HG03045 (cell line): ENCODE results near the gene ACKR2.

Experiments
- ATAC-seq: cut with Tn5 transposase; IDR thresholded peaks from one replicate; pipeline ENCODE4 v1.9.1; 2021; ENCODE audit warnings: mild to moderate bottlenecking, moderate library complexity; ENCODE audit not compliant: unreplicated experiment

Gene ACKR2

GRCh38 chr3:42853739-42854302 lies 44.6 kb downstream of the ACKR2 start:
- ATAC-seq, result no peak

DNA sequence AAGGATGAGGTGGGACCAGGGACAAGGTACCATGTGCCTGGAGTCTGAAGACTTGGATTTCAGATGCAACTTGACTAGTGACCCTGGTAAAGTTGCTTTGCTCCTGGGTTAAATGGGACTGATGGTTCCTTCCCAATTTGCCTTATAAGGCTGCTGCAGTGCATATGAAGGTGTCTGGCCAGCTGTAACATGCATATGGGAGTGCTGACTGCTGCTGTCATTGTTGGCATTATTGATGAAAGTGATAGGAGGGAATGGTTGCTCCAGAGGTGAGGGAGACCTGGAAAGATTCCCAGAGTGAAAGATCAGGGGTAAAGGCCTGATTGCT lies 45.9 kb downstream of the ACKR2 start:
- ATAC-seq, result no peak

DNA sequence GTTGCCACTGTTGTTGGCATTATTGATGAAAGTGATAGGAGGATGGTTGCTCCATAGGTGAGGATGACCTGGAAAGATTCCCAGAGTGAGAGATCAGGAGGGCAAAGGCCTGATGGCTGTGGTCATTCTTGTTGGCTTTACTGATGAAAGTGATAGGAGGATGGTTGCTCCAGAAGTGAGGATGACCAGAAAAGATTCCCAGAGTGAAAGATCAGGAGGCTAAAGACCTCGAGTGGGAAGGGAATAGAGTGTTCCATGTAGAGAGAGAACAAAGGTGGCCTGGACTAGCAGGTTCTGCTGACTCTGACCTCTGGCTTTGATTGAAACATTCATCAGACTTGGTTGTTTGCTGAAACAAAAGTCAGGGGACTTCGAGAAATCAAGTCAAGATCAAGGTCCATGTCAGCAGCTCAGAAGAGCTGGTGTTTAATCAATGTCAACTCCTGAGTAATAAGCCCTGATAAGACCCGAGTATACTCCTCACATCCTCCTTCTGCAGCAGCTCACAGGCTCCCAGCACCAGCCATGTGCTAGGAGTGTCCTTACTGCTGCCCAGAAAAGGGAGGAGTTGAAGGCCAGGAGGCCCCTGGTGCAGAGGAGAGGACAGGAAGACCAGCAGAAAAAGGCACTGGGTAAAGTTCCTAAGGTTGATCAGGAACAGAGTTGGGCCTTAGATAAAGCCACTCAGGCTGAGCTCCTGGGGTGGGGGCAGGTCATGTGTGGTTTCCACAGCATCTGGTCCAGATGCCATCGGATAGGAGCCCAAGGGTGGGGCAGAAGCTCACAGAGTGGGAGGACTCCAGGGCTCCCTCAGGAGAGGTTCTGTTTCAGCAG lies 46.5 kb downstream of the ACKR2 start:
- ATAC-seq, result no peak

GRCh38 chr3:42856544-42856943 lies 47.3 kb downstream of the ACKR2 start:
- ATAC-seq, result no peak

DNA sequence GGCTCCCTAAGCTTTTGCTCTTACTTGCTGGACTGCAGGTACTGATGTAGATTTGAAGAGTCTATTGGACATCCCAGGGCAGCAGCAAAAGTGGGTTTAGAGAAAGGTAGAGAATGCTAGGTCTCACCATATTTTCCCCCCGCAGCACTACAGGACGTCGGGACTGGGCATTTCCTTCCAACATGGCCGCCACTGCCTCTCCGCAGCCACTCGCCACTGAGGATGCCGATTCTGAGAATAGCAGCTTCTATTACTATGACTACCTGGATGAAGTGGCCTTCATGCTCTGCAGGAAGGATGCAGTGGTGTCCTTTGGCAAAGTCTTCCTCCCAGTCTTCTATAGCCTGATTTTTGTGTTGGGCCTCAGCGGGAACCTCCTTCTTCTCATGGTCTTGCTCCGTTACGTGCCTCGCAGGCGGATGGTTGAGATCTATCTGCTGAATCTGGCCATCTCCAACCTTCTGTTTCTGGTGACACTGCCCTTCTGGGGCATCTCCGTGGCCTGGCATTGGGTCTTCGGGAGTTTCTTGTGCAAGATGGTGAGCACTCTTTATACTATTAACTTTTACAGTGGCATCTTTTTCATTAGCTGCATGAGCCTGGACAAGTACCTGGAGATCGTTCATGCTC lies 55.2 kb downstream of the ACKR2 start:
- ATAC-seq, result no peak

DNA sequence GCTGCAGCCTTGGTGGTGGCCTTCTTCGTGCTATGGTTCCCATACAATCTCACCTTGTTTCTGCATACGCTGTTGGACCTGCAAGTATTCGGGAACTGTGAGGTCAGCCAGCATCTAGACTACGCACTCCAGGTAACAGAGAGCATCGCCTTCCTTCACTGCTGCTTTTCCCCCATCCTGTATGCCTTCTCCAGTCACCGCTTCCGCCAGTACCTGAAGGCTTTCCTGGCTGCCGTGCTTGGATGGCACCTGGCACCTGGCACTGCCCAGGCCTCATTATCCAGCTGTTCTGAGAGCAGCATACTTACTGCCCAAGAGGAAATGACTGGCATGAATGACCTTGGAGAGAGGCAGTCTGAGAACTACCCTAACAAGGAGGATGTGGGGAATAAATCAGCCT lies 56.0 kb downstream of the ACKR2 start:
- ATAC-seq, result no peak

DNA sequence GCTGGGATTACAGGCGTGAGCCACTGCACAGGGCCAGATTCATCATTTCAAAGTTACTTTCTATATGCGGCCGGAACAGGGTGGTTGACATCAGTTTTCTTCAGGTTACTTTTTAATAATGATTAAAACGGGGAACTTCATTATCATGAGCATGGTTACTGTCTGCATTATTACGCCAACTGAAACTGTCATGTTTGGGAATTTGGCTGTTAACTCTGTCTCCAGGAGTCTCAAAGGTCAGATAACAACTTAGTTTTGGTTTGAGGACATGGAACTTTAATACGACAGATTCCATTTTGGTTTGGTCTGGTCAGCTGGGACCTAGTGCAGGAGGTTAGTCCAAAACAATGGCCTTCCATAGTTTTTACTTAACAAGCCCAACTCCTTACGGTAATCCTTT lies 57.9 kb downstream of the ACKR2 start:
- ATAC-seq, result no peak

- no peak for ATAC-seq
Measured at GRCh38 chr3:42868841-42869240, 59.6 kb downstream of the ACKR2 start.

DNA sequence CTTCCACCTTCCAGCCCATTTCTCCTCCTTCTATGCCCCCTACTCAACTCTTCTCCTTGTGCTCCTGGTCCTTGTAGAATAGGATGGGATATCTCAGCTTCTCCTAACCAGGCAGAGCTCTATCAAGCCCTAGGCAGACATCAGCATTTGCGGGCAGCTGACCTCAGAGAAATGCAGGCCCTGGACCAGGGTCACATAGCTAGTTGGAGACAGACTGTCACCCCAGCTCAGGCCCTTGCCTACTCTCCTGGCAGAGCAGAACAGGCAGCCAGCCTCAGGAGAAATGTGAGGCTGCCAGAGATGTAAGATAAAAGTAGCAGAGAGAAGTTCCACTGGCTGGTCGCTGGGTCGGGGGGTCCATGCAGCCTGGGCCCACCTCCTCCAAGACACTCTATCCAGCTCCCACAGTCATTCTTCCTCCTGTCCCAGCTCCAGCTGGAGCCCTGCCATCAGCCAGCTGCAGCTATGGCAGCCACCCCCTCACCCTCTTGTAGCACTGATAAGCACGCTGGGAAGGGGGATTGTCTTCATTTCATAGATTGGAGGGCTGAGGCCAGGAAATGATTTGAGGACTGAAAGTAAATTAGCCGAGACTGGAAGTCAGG lies 62.4 kb downstream of the ACKR2 start:
- no peak for ATAC-seq

DNA sequence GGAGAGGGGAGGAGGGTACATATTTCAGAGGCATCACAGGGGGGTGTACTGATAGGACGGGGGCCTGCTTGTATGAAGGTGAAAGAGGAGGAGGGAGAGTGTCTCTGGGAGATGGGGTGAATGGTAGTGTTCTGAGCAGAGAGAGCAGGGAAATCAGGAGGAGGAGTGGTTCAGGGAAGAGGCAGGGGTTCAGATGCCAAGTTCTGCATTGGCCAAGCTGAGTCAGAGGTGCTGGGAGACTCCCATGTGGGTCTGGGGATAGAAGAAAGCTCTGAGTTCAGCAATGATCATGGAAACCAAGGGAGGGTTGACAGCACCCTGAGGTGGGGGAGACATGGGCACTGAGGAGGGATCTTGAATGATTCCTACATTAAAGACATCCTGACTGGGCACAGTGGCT lies 63.5 kb downstream of the ACKR2 start:
- no peak for ATAC-seq

DNA sequence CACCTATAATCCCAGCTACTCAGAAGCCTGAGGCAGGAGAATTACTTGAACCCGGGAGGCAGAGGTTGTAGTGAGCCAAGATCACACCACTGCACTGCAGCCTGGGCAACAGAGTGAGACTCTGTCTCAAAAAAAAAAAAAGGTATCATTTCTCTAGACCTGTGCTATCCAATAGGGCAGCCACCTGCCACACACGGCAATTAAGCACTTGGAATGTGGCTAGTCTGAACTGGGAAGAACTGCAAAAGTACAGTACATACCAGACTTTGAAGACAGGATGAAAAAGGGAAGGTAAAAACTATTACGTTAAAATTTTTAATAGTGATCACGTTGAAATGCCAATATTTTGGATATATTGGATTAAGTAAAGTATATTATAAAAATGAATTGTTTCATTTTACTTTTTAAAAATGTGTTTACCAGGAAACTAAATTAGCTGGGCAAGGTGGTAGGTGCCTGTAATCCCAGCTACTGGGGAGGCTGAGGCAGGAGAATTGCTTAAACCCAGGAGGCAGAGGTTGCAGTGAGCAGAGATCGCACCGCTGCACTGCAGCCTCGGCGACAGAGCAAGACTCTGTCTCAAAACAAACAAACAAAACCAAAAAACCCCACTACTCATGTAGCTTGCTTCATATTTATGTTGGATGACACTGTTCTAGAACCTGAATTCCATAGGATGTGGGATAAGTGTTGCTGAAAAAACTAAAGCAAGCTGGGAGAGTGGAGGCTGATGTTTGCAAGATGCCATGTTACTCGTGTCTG lies 64.2 kb downstream of the ACKR2 start:
- ATAC-seq, result no peak

DNA sequence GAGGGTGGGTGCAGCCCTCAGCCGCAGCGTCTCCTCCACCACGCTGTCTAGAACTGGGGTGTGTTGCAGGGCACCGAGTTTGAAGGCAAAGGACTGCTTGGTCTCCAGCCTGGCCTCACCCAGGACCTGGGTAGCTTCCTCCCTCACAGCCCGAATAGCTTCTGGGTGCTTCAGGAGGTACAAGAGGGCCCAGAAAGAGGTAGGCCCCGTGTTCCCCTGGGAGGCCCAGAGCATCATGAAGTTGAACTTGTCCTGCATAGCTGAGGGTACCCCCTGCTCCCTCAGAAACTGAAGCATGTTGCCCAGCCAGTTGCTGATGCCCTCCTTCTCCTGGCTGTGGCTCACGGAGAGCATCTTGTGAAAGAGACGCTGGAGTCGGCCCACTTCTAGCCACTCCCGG lies 65.5 kb downstream of the ACKR2 start:
- no peak for ATAC-seq

DNA sequence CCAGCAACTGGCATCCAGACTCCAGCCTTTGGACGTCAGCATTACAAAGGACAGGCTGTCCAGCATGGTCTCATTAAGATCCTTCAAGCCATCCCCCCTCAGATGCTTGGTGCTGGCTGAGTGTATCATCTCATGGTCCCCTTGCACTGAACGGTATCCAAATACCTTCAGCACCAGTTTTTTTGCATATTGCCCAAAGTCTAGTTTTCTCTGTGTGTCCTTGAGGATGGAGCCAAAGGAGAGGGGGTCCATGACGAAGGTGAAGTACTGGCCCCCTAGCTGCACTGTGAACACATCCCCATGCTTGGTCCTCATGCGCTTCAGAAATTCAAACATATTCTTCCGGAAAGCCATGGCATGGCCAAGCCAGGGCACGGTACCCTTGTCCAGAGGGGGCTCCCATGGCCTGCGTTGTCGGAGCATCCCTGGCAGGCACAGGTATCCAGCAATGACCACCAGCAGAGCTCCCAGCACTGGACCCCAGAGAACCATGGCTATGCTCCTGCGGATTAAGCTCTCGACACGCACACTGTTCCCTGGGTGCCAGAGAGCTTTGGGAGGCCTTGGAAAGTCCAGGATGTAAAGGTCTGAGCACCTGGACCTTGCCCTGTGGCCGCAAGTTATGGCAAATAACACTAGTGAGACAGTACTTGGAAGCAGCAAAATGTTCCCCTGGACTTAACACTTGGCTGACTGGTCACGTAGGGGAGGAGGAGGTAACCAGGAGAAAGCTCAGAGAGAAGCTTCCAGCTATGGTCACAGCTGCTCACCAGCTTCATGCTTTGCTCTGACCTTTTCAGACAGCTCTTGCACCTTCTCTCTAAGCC lies 66.3 kb downstream of the ACKR2 start, which contains the start of gene CYP8B1:
Gene CYP8B1, minus strand, starts transcription at position 555 of the 827 bp plus-strand sequence. Its CDS starts 63 bp downstream, at position 492.
- ATAC-seq, result no peak

DNA sequence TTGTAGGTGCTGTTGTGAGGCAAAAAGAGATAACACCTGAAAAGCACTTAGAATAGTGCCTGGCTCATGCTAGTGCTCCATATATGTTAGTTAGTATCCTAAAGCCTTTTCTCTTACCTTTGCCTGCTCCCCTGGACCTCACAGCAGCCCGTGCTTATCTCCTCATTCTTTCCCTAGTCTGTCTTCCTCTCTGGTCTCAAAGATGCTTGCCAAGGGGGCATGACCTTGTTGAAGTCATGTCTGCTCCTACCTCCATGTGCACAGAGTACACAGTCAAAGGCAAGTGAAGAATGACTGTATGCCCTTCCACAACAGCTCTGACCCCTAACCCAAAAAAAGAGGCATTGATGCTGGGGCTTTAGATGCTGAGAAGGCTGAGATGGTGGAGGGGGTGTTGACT lies 67.2 kb downstream of the ACKR2 start:
- no peak for ATAC-seq

DNA sequence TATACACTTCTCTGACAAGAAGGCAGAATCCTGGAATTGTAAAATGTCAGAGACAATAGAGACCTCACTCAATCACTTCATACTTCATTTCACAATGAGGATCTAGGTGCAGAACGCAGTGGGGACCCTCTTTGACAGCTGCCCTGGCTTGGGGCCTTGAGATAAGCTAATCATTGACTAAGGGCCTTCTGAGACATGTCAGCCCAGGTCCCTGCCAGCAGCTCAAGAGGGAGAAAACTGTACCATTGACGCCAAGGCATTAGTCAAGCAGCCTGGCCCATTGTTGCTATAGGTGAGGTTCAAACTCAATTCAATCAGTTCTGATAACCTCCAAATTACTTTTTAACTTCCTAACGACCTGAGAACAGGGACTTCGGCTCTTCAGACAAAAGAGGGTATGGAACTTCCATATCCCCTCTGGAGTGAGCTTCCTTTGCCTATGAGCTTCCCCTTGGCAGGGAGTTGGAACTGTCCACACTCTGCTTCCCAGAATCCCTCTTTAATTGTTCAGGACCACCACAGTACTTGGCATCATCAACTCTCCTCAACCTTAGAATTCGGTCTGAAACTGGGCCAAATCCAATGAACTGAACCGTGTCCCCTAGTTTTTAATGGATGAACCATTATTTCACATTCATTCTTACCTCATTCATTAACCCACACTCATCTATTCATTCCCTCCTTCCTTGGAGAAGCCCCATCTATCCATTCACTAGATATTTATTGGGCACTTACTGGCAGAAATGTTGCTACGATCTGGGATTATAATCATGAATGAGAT lies 67.9 kb downstream of the ACKR2 start:
- ATAC-seq, result no peak

DNA sequence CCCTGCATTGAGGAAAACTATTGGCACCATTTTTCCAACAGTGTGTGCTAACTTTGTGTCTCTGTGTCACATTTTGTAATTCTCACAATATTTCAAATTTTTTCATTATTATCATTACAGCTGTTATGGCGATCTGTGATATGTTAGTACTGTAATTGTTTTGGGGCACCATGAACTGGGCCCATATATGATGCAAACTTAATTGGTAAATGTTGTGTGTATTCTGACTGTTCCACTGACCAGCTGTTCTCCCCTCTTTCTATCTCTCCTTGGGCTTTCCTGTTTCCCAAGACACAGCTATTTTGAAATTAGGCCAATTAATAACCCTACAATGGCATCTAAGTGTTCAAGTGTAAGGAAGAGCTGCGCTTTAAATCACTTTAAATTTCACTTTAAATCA lies 68.6 kb downstream of the ACKR2 start:
- ATAC-seq, result no peak

DNA sequence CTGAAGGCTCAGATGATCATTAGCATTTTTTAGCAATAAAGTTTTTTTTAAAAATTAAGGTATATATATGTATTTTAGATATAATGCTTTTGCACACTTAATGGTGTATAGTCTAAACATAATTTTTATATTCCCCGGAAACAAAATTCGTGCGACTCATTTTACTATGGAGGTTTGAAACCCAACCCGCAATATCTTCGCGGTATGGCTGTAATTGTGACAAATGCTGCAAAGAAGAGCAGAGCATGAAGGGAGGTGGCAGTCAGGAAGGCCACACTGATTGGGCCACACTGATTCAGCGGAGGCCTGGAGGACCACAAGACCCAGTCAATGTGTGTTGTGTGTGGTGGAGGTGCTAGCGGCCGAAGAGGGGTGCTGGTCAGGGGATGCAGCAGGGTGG lies 70.9 kb downstream of the ACKR2 start:
- ATAC-seq, result no peak

GRCh38 chr3:42880601-42881451 lies 71.6 kb downstream of the ACKR2 start:
- ATAC-seq, result peak; percentile 99
